ENCODE measurements around the gene SLIT3. TPM values are rescaled to one million over a fixed set of nuclear protein-coding genes. Genes with fewer than 3 reads are reported as not detected.

Gene SLIT3
- total RNA-seq, 1 experiment from 2014 or later, result not detected

- Histone ChIP-seq H3K4me3 (ENCODE audit: low read length) (no peak overlapping the region), H4K20me1 (ENCODE audit: insufficient read depth, low read depth, low read length) (no peaks in the 10 kb centered on the region), H3K36me3 (ENCODE audit: insufficient read depth, low read length) (no peaks in the 10 kb centered on the region), H2AFZ (ENCODE audit: low read length) (no peak overlapping the region), H3K79me2 (ENCODE audit: low read length) (no peaks in the 10 kb centered on the region), H3K27ac (ENCODE audit: low read length) (no peak overlapping the region), H3K9me2 (replicated peaks; ENCODE audit: insufficient read depth, low read length) (no peaks in the 10 kb centered on the region), H3K9ac (ENCODE audit: low read length) (no peak overlapping the region), H3K9me3 (ENCODE audit: low read length) (no peaks in the 10 kb centered on the region), H3K27me3 (ENCODE audit: low read length) (no peaks in the 10 kb centered on the region), H3K4me2 (ENCODE audit: low read depth, low read length, poor library complexity, severe bottlenecking) (no peak overlapping the region), H3K4me1 (ENCODE audit: low read length) (no peaks in the 10 kb centered on the region)
- DNase-seq, result peak; percentile 16
Observed at GRCh38 chr5:169174923-169175322, 126.0 kb downstream of the SLIT3 start.

- Histone ChIP-seq H3K9me3 (ENCODE audit: low read length) (no peaks in the 10 kb centered on the region), H2AFZ (ENCODE audit: low read length) (no peak overlapping the region), H3K4me3 (ENCODE audit: low read length) (no peak overlapping the region), H3K4me2 (ENCODE audit: low read depth, low read length, poor library complexity, severe bottlenecking) (no peak overlapping the region), H3K27ac (ENCODE audit: low read length) (no peak overlapping the region), H3K4me1 (ENCODE audit: low read length) (no peaks in the 10 kb centered on the region), H3K9ac (ENCODE audit: low read length) (no peak overlapping the region), H3K79me2 (ENCODE audit: low read length) (no peaks in the 10 kb centered on the region), H4K20me1 (ENCODE audit: insufficient read depth, low read depth, low read length) (no peaks in the 10 kb centered on the region), H3K36me3 (ENCODE audit: insufficient read depth, low read length) (no peaks in the 10 kb centered on the region), H3K27me3 (ENCODE audit: low read length) (no peaks in the 10 kb centered on the region), H3K9me2 (replicated peaks; ENCODE audit: insufficient read depth, low read length) (no peaks in the 10 kb centered on the region)
- no peak for DNase-seq
Observed at GRCh38 chr5:169173372-169173771, 127.6 kb downstream of the SLIT3 start.

- H4K20me1 ChIP-seq (ENCODE audit: insufficient read depth, low read depth, low read length), result no peaks in the 10 kb centered on the region
- no peaks in the 10 kb centered on the region for H3K79me2 ChIP-seq (ENCODE audit: low read length)
- H3K9me2 ChIP-seq (replicated peaks; ENCODE audit: insufficient read depth, low read length), result no peaks in the 10 kb centered on the region
- no peak overlapping the region for H3K9ac ChIP-seq (ENCODE audit: low read length)
- no peak overlapping the region for H3K4me3 ChIP-seq (ENCODE audit: low read length)
- no peaks in the 10 kb centered on the region for H3K9me3 ChIP-seq (ENCODE audit: low read length)
- H3K4me1 ChIP-seq (ENCODE audit: low read length), result no peaks in the 10 kb centered on the region
- H3K27ac ChIP-seq (ENCODE audit: low read length), result no peak overlapping the region
- H3K4me2 ChIP-seq (ENCODE audit: low read depth, low read length, poor library complexity, severe bottlenecking), result no peak overlapping the region
- no peaks in the 10 kb centered on the region for H3K27me3 ChIP-seq (ENCODE audit: low read length)
- no peaks in the 10 kb centered on the region for H3K36me3 ChIP-seq (ENCODE audit: insufficient read depth, low read length)
- DNase-seq, result peak; percentile 19
- H2AFZ ChIP-seq (ENCODE audit: low read length), result no peak overlapping the region
Observed at GRCh38 chr5:169171515-169171914, 129.4 kb downstream of the SLIT3 start.

- H3K27ac ChIP-seq (ENCODE audit: low read length), result no peak overlapping the region
- peak; percentile 23 for DNase-seq
- no peaks in the 10 kb centered on the region for H3K36me3 ChIP-seq (ENCODE audit: insufficient read depth, low read length)
- no peak overlapping the region for H3K4me3 ChIP-seq (ENCODE audit: low read length)
- no peak overlapping the region for H3K4me2 ChIP-seq (ENCODE audit: low read depth, low read length, poor library complexity, severe bottlenecking)
- H3K9ac ChIP-seq (ENCODE audit: low read length), result no peak overlapping the region
- H3K9me2 ChIP-seq (replicated peaks; ENCODE audit: insufficient read depth, low read length), result no peaks in the 10 kb centered on the region
- no peaks in the 10 kb centered on the region for H3K79me2 ChIP-seq (ENCODE audit: low read length)
- H3K9me3 ChIP-seq (ENCODE audit: low read length), result no peaks in the 10 kb centered on the region
- H3K27me3 ChIP-seq (ENCODE audit: low read length), result no peaks in the 10 kb centered on the region
- no peaks in the 10 kb centered on the region for H4K20me1 ChIP-seq (ENCODE audit: insufficient read depth, low read depth, low read length)
- no peaks in the 10 kb centered on the region for H3K4me1 ChIP-seq (ENCODE audit: low read length)
- H2AFZ ChIP-seq (ENCODE audit: low read length), result no peak overlapping the region
Observed at GRCh38 chr5:169169783-169170182, 131.2 kb downstream of the SLIT3 start.

GRCh38 chr5:169168280-169168679 lies 132.7 kb downstream of the SLIT3 start:
- no peaks in the 10 kb centered on the region for H3K79me2 ChIP-seq (ENCODE audit: low read length)
- DNase-seq, result peak; percentile 2
- H3K4me3 ChIP-seq (ENCODE audit: low read length), result no peak overlapping the region
- H3K36me3 ChIP-seq (ENCODE audit: insufficient read depth, low read length), result no peaks in the 10 kb centered on the region
- H3K9ac ChIP-seq (ENCODE audit: low read length), result no peak overlapping the region
- no peak overlapping the region for H3K27ac ChIP-seq (ENCODE audit: low read length)
- no peaks in the 10 kb centered on the region for H3K9me3 ChIP-seq (ENCODE audit: low read length)
- no peaks in the 10 kb centered on the region for H4K20me1 ChIP-seq (ENCODE audit: insufficient read depth, low read depth, low read length)
- no peaks in the 10 kb centered on the region for H3K9me2 ChIP-seq (replicated peaks; ENCODE audit: insufficient read depth, low read length)
- H3K27me3 ChIP-seq (ENCODE audit: low read length), result no peaks in the 10 kb centered on the region
- H2AFZ ChIP-seq (ENCODE audit: low read length), result no peak overlapping the region
- H3K4me1 ChIP-seq (ENCODE audit: low read length), result peaks cover 2% of the 10 kb centered on the region; the same call in 1 of the 2 replicates
- no peak overlapping the region for H3K4me2 ChIP-seq (ENCODE audit: low read depth, low read length, poor library complexity, severe bottlenecking)

- H3K4me3 ChIP-seq (ENCODE audit: low read length), result no peak overlapping the region
- no peak overlapping the region for H2AFZ ChIP-seq (ENCODE audit: low read length)
- DNase-seq, result no peak
- H3K9ac ChIP-seq (ENCODE audit: low read length), result no peak overlapping the region
- no peaks in the 10 kb centered on the region for H4K20me1 ChIP-seq (ENCODE audit: insufficient read depth, low read depth, low read length)
- no peaks in the 10 kb centered on the region for H3K9me2 ChIP-seq (replicated peaks; ENCODE audit: insufficient read depth, low read length)
- H3K4me2 ChIP-seq (ENCODE audit: low read depth, low read length, poor library complexity, severe bottlenecking), result no peak overlapping the region
- H3K27me3 ChIP-seq (ENCODE audit: low read length), result no peaks in the 10 kb centered on the region
- no peaks in the 10 kb centered on the region for H3K79me2 ChIP-seq (ENCODE audit: low read length)
- H3K27ac ChIP-seq (ENCODE audit: low read length), result no peak overlapping the region
- H3K36me3 ChIP-seq (ENCODE audit: insufficient read depth, low read length), result no peaks in the 10 kb centered on the region
- peaks cover 4% of the 10 kb centered on the region; the same call in 1 of the 2 replicates for H3K4me1 ChIP-seq (ENCODE audit: low read length)
- no peaks in the 10 kb centered on the region for H3K9me3 ChIP-seq (ENCODE audit: low read length)
Observed at GRCh38 chr5:169166078-169166477, 134.9 kb downstream of the SLIT3 start.

- Histone ChIP-seq H3K4me2 (ENCODE audit: low read depth, low read length, poor library complexity, severe bottlenecking) (no peak overlapping the region), H3K4me3 (ENCODE audit: low read length) (no peak overlapping the region), H3K9me2 (replicated peaks; ENCODE audit: insufficient read depth, low read length) (no peaks in the 10 kb centered on the region), H3K4me1 (ENCODE audit: low read length) (peaks cover 4% of the 10 kb centered on the region; the same call in 1 of the 2 replicates), H3K27me3 (ENCODE audit: low read length) (no peaks in the 10 kb centered on the region), H2AFZ (ENCODE audit: low read length) (no peak overlapping the region), H3K27ac (ENCODE audit: low read length) (no peak overlapping the region), H3K9me3 (ENCODE audit: low read length) (no peaks in the 10 kb centered on the region), H3K9ac (ENCODE audit: low read length) (no peak overlapping the region), H4K20me1 (ENCODE audit: insufficient read depth, low read depth, low read length) (no peaks in the 10 kb centered on the region), H3K36me3 (ENCODE audit: insufficient read depth, low read length) (no peaks in the 10 kb centered on the region), H3K79me2 (ENCODE audit: low read length) (no peaks in the 10 kb centered on the region)
- DNase-seq, result no peak
Observed at GRCh38 chr5:169165052-169165451, 135.9 kb downstream of the SLIT3 start.

GRCh38 chr5:169164481-169164925 lies 136.4 kb downstream of the SLIT3 start:
- Histone ChIP-seq H3K4me2 (ENCODE audit: low read depth, low read length, poor library complexity, severe bottlenecking) (no peak overlapping the region), H3K27ac (ENCODE audit: low read length) (no peak overlapping the region), H3K36me3 (ENCODE audit: insufficient read depth, low read length) (no peaks in the 10 kb centered on the region), H3K4me1 (ENCODE audit: low read length) (peaks cover 4% of the 10 kb centered on the region; the same call in 1 of the 2 replicates), H4K20me1 (ENCODE audit: insufficient read depth, low read depth, low read length) (no peaks in the 10 kb centered on the region), H2AFZ (ENCODE audit: low read length) (no peak overlapping the region), H3K9me2 (replicated peaks; ENCODE audit: insufficient read depth, low read length) (no peaks in the 10 kb centered on the region), H3K79me2 (ENCODE audit: low read length) (no peaks in the 10 kb centered on the region), H3K4me3 (ENCODE audit: low read length) (no peak overlapping the region), H3K9ac (ENCODE audit: low read length) (no peak overlapping the region), H3K27me3 (ENCODE audit: low read length) (no peaks in the 10 kb centered on the region), H3K9me3 (ENCODE audit: low read length) (no peaks in the 10 kb centered on the region)
- DNase-seq, result no peak

- no peaks in the 10 kb centered on the region for H3K9me3 ChIP-seq (ENCODE audit: low read length)
- H3K9ac ChIP-seq (ENCODE audit: low read length), result no peak overlapping the region
- no peak overlapping the region for H3K27ac ChIP-seq (ENCODE audit: low read length)
- H3K27me3 ChIP-seq (ENCODE audit: low read length), result no peaks in the 10 kb centered on the region
- H3K4me2 ChIP-seq (ENCODE audit: low read depth, low read length, poor library complexity, severe bottlenecking), result no peak overlapping the region
- H3K4me3 ChIP-seq (ENCODE audit: low read length), result no peak overlapping the region
- H3K4me1 ChIP-seq (ENCODE audit: low read length), result peaks cover 4% of the 10 kb centered on the region; the same call in 1 of the 2 replicates
- no peak for DNase-seq
- no peak overlapping the region for H2AFZ ChIP-seq (ENCODE audit: low read length)
- H4K20me1 ChIP-seq (ENCODE audit: insufficient read depth, low read depth, low read length), result no peaks in the 10 kb centered on the region
- no peaks in the 10 kb centered on the region for H3K79me2 ChIP-seq (ENCODE audit: low read length)
- H3K36me3 ChIP-seq (ENCODE audit: insufficient read depth, low read length), result no peaks in the 10 kb centered on the region
- H3K9me2 ChIP-seq (replicated peaks; ENCODE audit: insufficient read depth, low read length), result no peaks in the 10 kb centered on the region
Observed at GRCh38 chr5:169162407-169162806, 138.5 kb downstream of the SLIT3 start.

Data from Karpas-422 (cell line).